Right atrium auricular region (tissue), 2 donors: ENCODE data around the gene PFDN5. TPM values are rescaled to one million over a fixed set of nuclear protein-coding genes. Genes with fewer than 3 reads are reported as not detected.
"Not testable (repeated sequence)": the region's sequence is repeated elsewhere in the genome, so short reads cannot be mapped to it uniquely, and the experiment has no call there.

Experiments used
- DNase-seq: peaks from one replicate; pipeline ENCODE4 v3.0.0-alpha.2; 2019; ENCODE audit warnings: low spot score
- H3K27ac ChIP-seq, 2 donors: fragments of 200-600 bp; sonication (generic); 1 replicate in 1 of 2; 2 replicates in 1 of 2; pipeline ENCODE4 v1.5.1; 2016 to 2019
- H3K27me3 ChIP-seq, 2 donors: fragments of 200-600 bp; sonication (generic); one replicate each; pipeline versions ENCODE4 v1.5.1 to v1.6.0; 2017 to 2019
- H3K36me3 ChIP-seq: fragments of 200-600 bp; sonication (generic); one replicate; pipeline ENCODE4 v1.5.1; 2016
- H3K4me1 ChIP-seq, 2 donors: fragments of 200-600 bp; sonication (generic); one replicate each; pipeline versions ENCODE4 v1.5.1 to v1.6.0; 2017 to 2019
- H3K4me3 ChIP-seq, 2 donors: fragments of 200-600 bp; sonication (generic); 1 replicate in 1 of 2; 2 replicates in 1 of 2; pipeline ENCODE4 v1.5.1; 2017 to 2019; ENCODE audit warnings: mild to moderate bottlenecking in 1 of 2, moderate library complexity in 1 of 2
- H3K9me3 ChIP-seq, 2 donors: fragments of 200-600 bp; sonication (generic); one replicate each; pipeline ENCODE4 v1.5.1; 2019
- total RNA-seq, 2 donors: library from RNA; depleted of rRNA; stranded (reverse); fragments of >200 nt; gene quantifications; one replicate each; pipeline ENCODE4 v1.1.0, GENCODE V29; 2016
- TF ChIP-seq, protein P1 (sequence below), 2 donors: fragments of 200-600 bp; sonication (generic); IDR thresholded peaks; one replicate each; pipeline ENCODE4 v1.5.1; 2019; ENCODE audit warnings: antibody characterized with exemption in 2 of 2

The PFDN5 gene
- total RNA-seq, 2 donors from 2014 or later = 416 to 549 TPM

DNA sequence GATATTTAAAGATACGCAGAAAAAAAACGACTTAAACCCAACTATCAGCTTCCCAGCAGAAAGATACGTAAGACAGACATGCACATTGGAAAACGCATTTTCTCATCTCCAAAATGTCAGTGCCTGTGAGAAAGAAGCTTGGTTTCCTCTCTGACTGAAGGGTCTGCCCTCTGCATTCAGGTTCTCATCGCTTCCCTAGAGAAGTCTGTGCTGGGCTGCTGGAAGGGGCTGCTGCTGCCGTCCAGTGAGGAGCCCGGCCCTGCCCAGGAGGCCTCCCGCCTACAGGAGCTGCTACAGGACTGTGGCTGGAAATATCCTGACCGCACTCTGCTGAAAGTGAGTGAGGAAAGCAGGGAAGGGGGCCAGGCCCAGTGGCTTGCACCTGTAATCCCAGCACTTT is 4.7 kb upstream of the PFDN5 start:
- H3K36me3 ChIP-seq = no peaks in the 10 kb centered on the region
- no peak for DNase-seq
- H3K27ac ChIP-seq = no peak overlapping the region
- TF ChIP-seq, protein P1, sequence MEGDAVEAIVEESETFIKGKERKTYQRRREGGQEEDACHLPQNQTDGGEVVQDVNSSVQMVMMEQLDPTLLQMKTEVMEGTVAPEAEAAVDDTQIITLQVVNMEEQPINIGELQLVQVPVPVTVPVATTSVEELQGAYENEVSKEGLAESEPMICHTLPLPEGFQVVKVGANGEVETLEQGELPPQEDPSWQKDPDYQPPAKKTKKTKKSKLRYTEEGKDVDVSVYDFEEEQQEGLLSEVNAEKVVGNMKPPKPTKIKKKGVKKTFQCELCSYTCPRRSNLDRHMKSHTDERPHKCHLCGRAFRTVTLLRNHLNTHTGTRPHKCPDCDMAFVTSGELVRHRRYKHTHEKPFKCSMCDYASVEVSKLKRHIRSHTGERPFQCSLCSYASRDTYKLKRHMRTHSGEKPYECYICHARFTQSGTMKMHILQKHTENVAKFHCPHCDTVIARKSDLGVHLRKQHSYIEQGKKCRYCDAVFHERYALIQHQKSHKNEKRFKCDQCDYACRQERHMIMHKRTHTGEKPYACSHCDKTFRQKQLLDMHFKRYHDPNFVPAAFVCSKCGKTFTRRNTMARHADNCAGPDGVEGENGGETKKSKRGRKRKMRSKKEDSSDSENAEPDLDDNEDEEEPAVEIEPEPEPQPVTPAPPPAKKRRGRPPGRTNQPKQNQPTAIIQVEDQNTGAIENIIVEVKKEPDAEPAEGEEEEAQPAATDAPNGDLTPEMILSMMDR (IDR thresholded peaks at IDR 0.05) = no peak
- peaks cover 0 to 9% of the 10 kb centered on the region in 2 donors for H3K4me1 ChIP-seq
- no peaks in the 10 kb centered on the region for H3K9me3 ChIP-seq
- H3K27me3 ChIP-seq = no peaks in the 10 kb centered on the region
- H3K4me3 ChIP-seq = no peak overlapping the region

DNA sequence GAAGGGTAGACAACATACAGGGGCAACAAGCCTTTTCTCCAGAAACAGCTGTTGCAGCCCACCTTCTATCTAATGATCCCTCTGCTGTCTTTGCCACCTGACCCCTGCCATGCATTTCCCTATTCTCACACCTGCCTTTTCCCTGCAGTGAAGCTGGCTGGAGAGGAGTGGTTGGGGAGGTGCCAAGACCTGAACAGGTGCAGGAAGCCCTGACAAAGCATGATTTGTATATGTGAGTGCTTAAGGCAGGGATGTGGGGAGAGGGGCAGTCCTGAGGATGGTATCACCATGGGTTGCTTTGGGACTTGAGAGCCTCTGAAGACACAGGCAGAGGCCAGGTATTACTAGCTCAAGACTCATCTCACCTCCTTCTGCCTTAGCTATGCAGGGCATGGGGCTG is 2.9 kb upstream of the PFDN5 start:
- Histone ChIP-seq H3K27me3 (no peaks in the 10 kb centered on the region), H3K4me3 (no peak overlapping the region), H3K9me3 (no peaks in the 10 kb centered on the region), H3K4me1 (peaks cover 0 to 19% of the 10 kb centered on the region in 2 donors), H3K27ac (no peak overlapping the region), H3K36me3 (no peaks in the 10 kb centered on the region)
- no peak for DNase-seq
- TF ChIP-seq, protein P1 (IDR thresholded peaks at IDR 0.05) = no peak

DNA sequence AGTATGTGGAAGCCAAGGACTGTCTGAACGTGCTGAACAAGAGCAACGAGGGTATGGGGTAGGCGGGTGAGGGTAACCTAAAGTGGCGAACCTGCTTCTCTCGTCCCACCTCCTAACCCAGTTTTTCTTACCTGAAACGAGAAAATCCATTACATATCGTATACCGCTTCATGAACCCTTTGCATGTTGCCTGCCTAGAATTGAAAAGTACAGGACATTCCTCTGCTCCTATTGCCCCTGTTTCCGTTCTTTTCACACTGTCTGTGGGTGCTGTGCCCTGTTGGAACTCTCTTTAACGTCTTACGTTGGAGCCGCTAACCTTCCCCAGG is 513 bp downstream of the PFDN5 start:
- DNase-seq = no peak
- Histone ChIP-seq H3K9me3 (no peaks in the 10 kb centered on the region), H3K27ac (peak overlapping the region; percentile 85 to 89), H3K4me3 (peak overlapping the region; percentile 83 to 88), H3K27me3 (no peaks in the 10 kb centered on the region), H3K4me1 (peaks cover 0 to 42% of the 10 kb centered on the region in 2 donors), H3K36me3 (peaks cover 13% of the 10 kb centered on the region)
- TF ChIP-seq, protein P1 (IDR thresholded peaks at IDR 0.05) = no peak

DNA sequence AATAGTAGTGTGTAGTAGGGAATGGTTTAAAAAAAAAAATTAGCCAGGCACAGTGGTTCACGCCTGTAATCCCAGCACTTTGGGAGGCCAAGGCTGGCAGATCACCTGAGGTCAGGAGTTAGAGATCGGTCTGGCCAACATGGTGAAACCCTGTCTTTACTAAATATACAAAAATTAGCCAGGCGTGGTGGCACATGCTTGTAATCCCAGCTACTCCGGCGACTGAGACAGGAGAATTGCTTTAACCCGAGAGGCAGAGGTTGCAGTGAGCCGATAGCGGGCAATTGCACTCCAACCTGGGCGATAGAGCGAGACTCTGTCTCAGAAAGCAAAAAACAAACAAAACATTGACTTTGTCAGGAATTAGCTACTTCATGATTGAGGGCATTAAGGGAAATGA is 1.8 kb downstream of the PFDN5 start:
- not testable (repeated sequence) for H3K27me3 ChIP-seq, DNase-seq, H3K27ac ChIP-seq, H3K9me3 ChIP-seq, H3K4me3 ChIP-seq
- H3K4me1 ChIP-seq = peaks cover 0 to 50% of the 10 kb centered on the region in 2 donors
- H3K36me3 ChIP-seq = peaks cover 13% of the 10 kb centered on the region

DNA sequence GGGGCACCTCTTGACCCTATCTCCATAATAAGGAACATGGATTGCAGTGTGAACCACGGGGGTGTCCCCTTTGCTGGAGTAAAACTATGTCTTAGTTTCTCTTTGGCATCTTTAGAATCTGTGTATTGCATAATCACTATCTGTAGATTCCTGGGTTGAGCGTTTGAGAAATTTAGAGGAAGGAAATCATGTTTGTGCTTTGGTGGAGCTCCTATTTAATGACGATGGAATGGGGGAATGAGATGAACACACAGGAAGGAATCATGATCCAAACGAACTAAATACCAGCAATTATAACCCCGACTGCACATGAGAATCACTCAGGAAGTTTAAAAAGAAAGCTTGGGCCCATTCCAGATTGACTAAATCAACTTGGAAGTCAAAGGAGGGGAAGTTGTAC is 2.8 kb downstream of the PFDN5 start:
- H3K4me1 ChIP-seq = peaks cover 0 to 55% of the 10 kb centered on the region in 2 donors

DNA sequence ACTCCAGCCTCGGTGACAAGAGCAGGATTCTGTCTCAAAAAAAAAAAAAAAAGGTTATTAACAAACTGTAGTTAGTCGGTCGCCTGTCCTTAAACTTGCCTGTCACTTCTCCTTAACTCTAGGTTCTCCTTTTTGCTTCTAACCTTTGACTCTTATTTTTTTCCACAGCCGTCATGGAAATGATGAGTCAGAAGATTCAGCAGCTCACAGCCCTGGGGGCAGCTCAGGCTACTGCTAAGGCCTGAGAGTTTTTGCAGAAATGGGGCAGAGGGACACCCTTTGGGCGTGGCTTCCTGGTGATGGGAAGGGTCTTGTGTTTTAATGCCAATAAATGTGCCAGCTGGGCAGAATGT is 3.7 kb downstream of the PFDN5 start:
- H3K27me3 ChIP-seq = no peaks in the 10 kb centered on the region
- peaks cover 13% of the 10 kb centered on the region for H3K36me3 ChIP-seq
- peak overlapping the region; percentile 71 to 74 for H3K27ac ChIP-seq
- H3K9me3 ChIP-seq = no peaks in the 10 kb centered on the region
- H3K4me1 ChIP-seq = peaks cover 0 to 55% of the 10 kb centered on the region in 2 donors
- no peak for DNase-seq
- TF ChIP-seq, protein P1 (IDR thresholded peaks at IDR 0.05) = no peak
- peak overlapping the region in 1 of 2 donors; percentile 74 for H3K4me3 ChIP-seq

More for the DNA sequence above, 2.8 kb downstream of the PFDN5 start:
- Histone ChIP-seq H3K27me3 (no peaks in the 10 kb centered on the region), H3K9me3 (no peaks in the 10 kb centered on the region), H3K4me3 (no peak overlapping the region), H3K27ac (no peak overlapping the region), H3K36me3 (peaks cover 13% of the 10 kb centered on the region)
- DNase-seq = no peak
- TF ChIP-seq, protein P1 (IDR thresholded peaks at IDR 0.05) = no peak
